NB4 (cell line): ENCODE data around the gene CSMD2.

Experiments used
- DNase-seq: peaks from one replicate; pipeline ENCODE4 v3.0.0; 2010; ENCODE audit warnings: low read depth
- H3K4me3 ChIP-seq: one replicate; pipeline ENCODE4 v1.5.1; 2011; ENCODE audit warnings: mild to moderate bottlenecking, low read depth, low read length, moderate library complexity
- CTCF ChIP-seq: IDR thresholded peaks from one replicate; pipeline ENCODE4 v1.5.1; 2012; ENCODE audit warnings: low read depth, low read length
- MAX ChIP-seq: IDR thresholded peaks from 2 replicates; pipeline ENCODE4 v1.6.1; 2011; ENCODE audit warnings: low read depth, low read length
- MYC ChIP-seq: IDR thresholded peaks from 2 replicates; pipeline ENCODE4 v1.6.1; 2011; ENCODE audit warnings: low read depth, low read length
- POLR2A ChIP-seq: IDR thresholded peaks from 2 replicates; pipeline ENCODE4 v1.6.1; 2011; ENCODE audit warnings: mild to moderate bottlenecking; ENCODE audit not compliant: insufficient read length; ENCODE audit errors: extremely low read depth

The CSMD2 gene

DNA sequence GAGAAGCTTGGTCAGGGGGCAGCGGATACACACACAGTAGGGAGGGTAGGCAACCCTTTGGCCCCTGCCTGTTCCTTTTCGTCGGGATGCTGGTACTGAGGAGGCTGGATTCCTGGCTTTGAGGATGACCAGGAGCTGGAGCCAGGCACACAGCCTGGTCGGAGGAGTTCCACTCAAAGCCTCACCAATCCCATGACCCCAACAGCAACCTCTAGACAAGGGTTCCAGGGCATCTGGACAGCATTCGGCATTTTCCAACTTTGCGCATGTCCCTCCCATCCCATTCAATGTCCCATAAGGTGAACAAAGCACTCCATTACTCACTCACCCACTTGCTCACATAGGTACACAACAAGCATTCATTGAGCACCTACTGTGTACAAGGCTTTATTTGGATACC is 343.7 kb downstream of the CSMD2 start:
- TF ChIP-seq MYC (no peak), POLR2A (no peak), MAX (no peak), CTCF (no peak)
- DNase-seq: no peak
- H3K4me3 ChIP-seq: no peak overlapping the region

GRCh38 chr1:33820804-33821203 is 344.2 kb downstream of the CSMD2 start:
- H3K4me3 ChIP-seq: no peak overlapping the region
- TF ChIP-seq POLR2A (no peak), MYC (no peak), MAX (no peak), CTCF (no peak)
- no peak for DNase-seq

GRCh38 chr1:33819913-33820311 is 345.1 kb downstream of the CSMD2 start:
- no peak for DNase-seq

GRCh38 chr1:33819290-33819912 is 345.6 kb downstream of the CSMD2 start:
- TF ChIP-seq MAX (no peak), CTCF (no peak), MYC (no peak), POLR2A (no peak)
- DNase-seq: no peak
- H3K4me3 ChIP-seq: no peak overlapping the region

More at GRCh38 chr1:33819913-33820311, 345.1 kb downstream of the CSMD2 start:
- TF ChIP-seq MYC (no peak), POLR2A (no peak), CTCF (no peak), MAX (no peak)
- H3K4me3 ChIP-seq: no peak overlapping the region

- no peak for DNase-seq
- H3K4me3 ChIP-seq: no peak overlapping the region
- TF ChIP-seq CTCF: no peak
- no peak for TF ChIP-seq POLR2A
- no peak for TF ChIP-seq MYC
- TF ChIP-seq MAX: no peak
Measured at GRCh38 chr1:33818071-33818470, 347.0 kb downstream of the CSMD2 start.

DNA sequence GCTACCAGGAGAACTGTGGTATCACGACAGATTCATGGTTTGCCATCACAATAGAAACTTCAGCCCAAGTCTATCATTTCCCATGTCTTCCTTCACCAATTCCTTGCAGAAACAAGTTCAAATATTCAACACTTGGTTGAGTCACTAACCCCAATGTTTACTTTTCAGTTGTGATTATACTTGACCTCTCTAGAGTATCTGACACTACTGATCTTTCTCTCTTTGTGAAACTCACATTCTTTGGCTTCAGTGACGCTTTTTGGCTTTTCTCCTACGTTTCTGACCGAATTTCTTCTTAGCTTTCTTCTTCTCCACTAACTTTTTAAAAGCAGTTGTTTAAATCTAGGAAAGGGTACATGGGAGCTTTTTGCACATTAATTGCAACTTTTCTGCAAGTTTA is 350.0 kb downstream of the CSMD2 start:
- DNase-seq: no peak
- TF ChIP-seq CTCF (no peak), POLR2A (no peak), MYC (no peak)
- no peak overlapping the region for H3K4me3 ChIP-seq
